SW 1271 (cell line): Measurements from ENCODE around the gene ZNF468.
A peak's percentile ranks its signal among the peaks of the same experiment; 100 is the strongest.
"Not testable (repeated sequence)": the region's sequence is repeated elsewhere in the genome, so short reads cannot be mapped to it uniquely, and the experiment has no call there.

Source experiments
- DNase-seq, 2 experiments: peaks; one replicate each; lab custom pipeline; 2025; lab: John Stamatoyannopoulos, UW

Gene ZNF468

GRCh38 chr19:52857378-52858191 lies at the start of gene ZNF468:
Gene ZNF468, minus strand, starts transcription at chr19:52857619. Its CDS starts 3,347 bp downstream, at chr19:52854272.
- DNase-seq: peak; percentile 31 to 50

GRCh38 chr19:52904052-52904780 lies 46.8 kb upstream of the ZNF468 start:
- DNase-seq: not testable (repeated sequence)

GRCh38 chr19:52901842-52902241 lies 44.4 kb upstream of the ZNF468 start:
- no peak for DNase-seq

- DNase-seq: not testable (repeated sequence)
Observed at GRCh38 chr19:52898596-52898995, 41.2 kb upstream of the ZNF468 start.

- no peak for DNase-seq
Observed at GRCh38 chr19:52898101-52898500, 40.7 kb upstream of the ZNF468 start.

GRCh38 chr19:52897138-52897935 lies 39.9 kb upstream of the ZNF468 start, which contains the start of gene ZNF320:
Gene ZNF320, minus strand, starts transcription at chr19:52897635. Its CDS starts 7,380 bp downstream, at chr19:52890255.
- peak; percentile 59 to 75 for DNase-seq

- no peak for DNase-seq
Observed at GRCh38 chr19:52896431-52897137, 39.2 kb upstream of the ZNF468 start.

GRCh38 chr19:52891336-52891735 lies 33.9 kb upstream of the ZNF468 start:
- DNase-seq: no peak

- no peak for DNase-seq
Observed at GRCh38 chr19:52889931-52890330, 32.5 kb upstream of the ZNF468 start.

- no peak for DNase-seq
Observed at GRCh38 chr19:52889076-52889475, 31.7 kb upstream of the ZNF468 start.

- no peak for DNase-seq
Observed at GRCh38 chr19:52880895-52881389, 23.5 kb upstream of the ZNF468 start.

- DNase-seq: not testable (repeated sequence)
Observed at GRCh38 chr19:52872996-52873395, 15.6 kb upstream of the ZNF468 start.

- no peak for DNase-seq
Observed at GRCh38 chr19:52871466-52871865, 14.0 kb upstream of the ZNF468 start.

- not testable (repeated sequence) for DNase-seq
Observed at GRCh38 chr19:52868031-52868430, 10.6 kb upstream of the ZNF468 start.

GRCh38 chr19:52856540-52857377 lies 660 bp downstream of the ZNF468 start:
- DNase-seq: not testable (repeated sequence)

- DNase-seq: not testable (repeated sequence)
Observed at GRCh38 chr19:52847352-52847751, 10.1 kb downstream of the ZNF468 start.

- DNase-seq: not testable (repeated sequence)
Observed at GRCh38 chr19:52840825-52841465, 16.5 kb downstream of the ZNF468 start.

GRCh38 chr19:52834289-52834688 lies 23.1 kb downstream of the ZNF468 start:
- DNase-seq: not testable (repeated sequence)

GRCh38 chr19:52833541-52833940 lies 23.9 kb downstream of the ZNF468 start:
- DNase-seq: not testable (repeated sequence)

GRCh38 chr19:52829866-52830265 lies 27.6 kb downstream of the ZNF468 start:
- DNase-seq: not testable (repeated sequence)
